ENCODE results near the gene TPRG1L. TPM values are rescaled to one million over a fixed set of nuclear protein-coding genes. Genes with fewer than 3 reads are reported as not detected.
A peak's percentile ranks its signal among the peaks of the same experiment; 100 is the strongest.

Gene TPRG1L
- total RNA-seq, 1 donor from 2014 or later, result 47.5 TPM

- Histone ChIP-seq H3K4me3 (no peak overlapping the region), H3K9me3 (no peaks in the 10 kb centered on the region), H3K36me3 (no peaks in the 10 kb centered on the region), H3K27ac (no peak overlapping the region), H3K27me3 (peaks cover 12% of the 10 kb centered on the region), H3K4me1 (peaks cover 35% of the 10 kb centered on the region)
- TF ChIP-seq CTCF (IDR thresholded peaks at IDR 0.05), result peak; percentile 66
- DNase-seq, result no peak
- intact Hi-C loops (cut with DNase I), result loop anchor here (5.0 kb wide), 1 partner anchor 48 kb away; no protein-coding TSS in a partner anchor
- no peak for ATAC-seq
Measured at GRCh38 chr1:3614755-3615742, 9.8 kb upstream of the TPRG1L start.

- ATAC-seq (no peak), DNase-seq (no peak)
- Histone ChIP-seq H3K36me3 (no peaks in the 10 kb centered on the region), H3K27me3 (peaks cover 5% of the 10 kb centered on the region), H3K9me3 (no peaks in the 10 kb centered on the region), H3K4me3 (no peak overlapping the region), H3K27ac (no peak overlapping the region), H3K4me1 (peaks cover 23% of the 10 kb centered on the region)
- no peak for TF ChIP-seq CTCF (IDR thresholded peaks at IDR 0.05)
- intact Hi-C loops (cut with DNase I), result loop anchor here (5.0 kb wide), 1 partner anchor 50 kb away; no protein-coding TSS in a partner anchor
Measured at GRCh38 chr1:3616861-3617260, 8.0 kb upstream of the TPRG1L start.

GRCh38 chr1:3617806-3618345, 6.9 kb upstream of the TPRG1L start:
- peaks cover 20% of the 10 kb centered on the region for H3K4me1 ChIP-seq
- H3K27ac ChIP-seq, result no peak overlapping the region
- H3K9me3 ChIP-seq, result no peaks in the 10 kb centered on the region
- H3K4me3 ChIP-seq, result no peak overlapping the region
- DNase-seq, result no peak
- TF ChIP-seq CTCF (IDR thresholded peaks at IDR 0.05), result no peak
- H3K27me3 ChIP-seq, result no peaks in the 10 kb centered on the region
- H3K36me3 ChIP-seq, result no peaks in the 10 kb centered on the region
- intact Hi-C loops (cut with DNase I), result loop anchor here (2.0 to 5.0 kb wide), 2 partner anchors 51 to 127 kb away; no protein-coding TSS in a partner anchor
- no peak for ATAC-seq

DNA sequence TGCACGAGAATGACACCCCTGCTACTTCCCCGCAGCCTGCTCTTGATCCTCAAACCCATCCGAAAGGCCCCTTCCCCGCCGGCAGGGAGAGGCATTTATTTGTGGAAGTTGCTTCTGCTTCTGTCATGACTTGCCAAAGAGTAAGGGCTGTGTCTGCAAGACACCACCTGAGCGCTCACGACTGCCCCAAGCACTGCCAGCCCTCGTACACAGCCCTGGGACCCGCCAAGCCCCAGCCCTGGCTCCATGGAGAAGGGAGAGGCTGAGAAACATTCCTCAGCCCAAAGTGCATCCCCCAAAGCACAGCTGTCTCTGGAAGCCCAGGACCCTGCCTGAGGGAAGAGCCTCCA, 6.3 kb upstream of the TPRG1L start:
- H3K27me3 ChIP-seq, result no peaks in the 10 kb centered on the region
- H3K27ac ChIP-seq, result no peak overlapping the region
- intact Hi-C loops (cut with DNase I), result loop anchor here (2.0 to 5.0 kb wide), 2 partner anchors 51 to 128 kb away; no protein-coding TSS in a partner anchor
- H3K9me3 ChIP-seq, result no peaks in the 10 kb centered on the region
- H3K36me3 ChIP-seq, result no peaks in the 10 kb centered on the region
- H3K4me3 ChIP-seq, result no peak overlapping the region
- H3K4me1 ChIP-seq, result peaks cover 22% of the 10 kb centered on the region
- ATAC-seq (no peak), DNase-seq (no peak)
- no peak for TF ChIP-seq CTCF (IDR thresholded peaks at IDR 0.05)

GRCh38 chr1:3618881-3619671, 5.7 kb upstream of the TPRG1L start:
- Histone ChIP-seq H3K9me3 (no peaks in the 10 kb centered on the region), H3K36me3 (no peaks in the 10 kb centered on the region), H3K27me3 (no peaks in the 10 kb centered on the region), H3K4me1 (peaks cover 20% of the 10 kb centered on the region), H3K27ac (no peak overlapping the region), H3K4me3 (no peak overlapping the region)
- peak; percentile 89 for ATAC-seq
- intact Hi-C loops (cut with DNase I), result loop anchor here (2.0 to 5.0 kb wide), 2 partner anchors 52 to 128 kb away; no protein-coding TSS in a partner anchor
- DNase-seq, result no peak
- peak; percentile 81 for TF ChIP-seq CTCF (IDR thresholded peaks at IDR 0.05)

Measured in upper lobe of right lung (tissue), 1 donor.